SK-N-SH (cell line): ENCODE measurements around the gene CHST10.

Source experiments
- CHD2 ChIP-seq: fragments of 150-350 bp; IDR thresholded peaks from 2 replicates; pipeline ENCODE4 v1.6.1; 2018; ENCODE audit warnings: low read length; ENCODE audit not compliant: partially characterized antibody
- CTCF ChIP-seq: fragments of 200-600 bp; sonication (generic); IDR thresholded peaks from 2 replicates; pipeline ENCODE4 v1.6.1; 2017; ENCODE audit warnings: antibody characterized with exemption, mild to moderate bottlenecking, moderate library complexity
- EZH2phosphoT487 ChIP-seq: fragments of 200-600 bp; sonication (generic); IDR thresholded peaks from 2 replicates; pipeline ENCODE4 v1.6.1; 2017; ENCODE audit warnings: low read depth, mixed run types, mild to moderate bottlenecking, antibody characterized with exemption, moderate library complexity, borderline replicate concordance
- GABPA ChIP-seq: IDR thresholded peaks from 2 replicates; pipeline ENCODE4 v1.4.0; 2012; ENCODE audit warnings: low read depth, mild to moderate bottlenecking
- MXI1 ChIP-seq: IDR thresholded peaks from 2 replicates; pipeline ENCODE4 v1.6.1; 2012; ENCODE audit warnings: mild to moderate bottlenecking, low read depth, low read length, improper control_type of control experiment
- PBX3 ChIP-seq: IDR thresholded peaks from 2 replicates; pipeline ENCODE4; 2012
- RFX5 ChIP-seq: IDR thresholded peaks from 2 replicates; pipeline ENCODE4 v1.6.1; 2012; ENCODE audit warnings: mild to moderate bottlenecking, improper control_type of control experiment, low read length
- TCF12 ChIP-seq: IDR thresholded peaks from 2 replicates; pipeline ENCODE4 v1.4.0; 2012

GRCh38 chr2:100408941-100409340 is 8.5 kb downstream of the CHST10 start:
- TF ChIP-seq CHD2 (no peak), TCF12 (no peak), GABPA (no peak), CTCF (no peak), MXI1 (no peak), EZH2phosphoT487 (no peak), PBX3 (no peak), RFX5 (no peak)
